Activated naive CD4-positive, alpha-beta T cell treated with Interleukin-2 at 50 U/mL for 16 hours (primary cell): Measurements from ENCODE around the gene GRIK1.

Experiments
- DNase-seq: peaks from one replicate; pipeline ENCODE4 v3.0.0-alpha.2; 2020

Gene GRIK1

DNA sequence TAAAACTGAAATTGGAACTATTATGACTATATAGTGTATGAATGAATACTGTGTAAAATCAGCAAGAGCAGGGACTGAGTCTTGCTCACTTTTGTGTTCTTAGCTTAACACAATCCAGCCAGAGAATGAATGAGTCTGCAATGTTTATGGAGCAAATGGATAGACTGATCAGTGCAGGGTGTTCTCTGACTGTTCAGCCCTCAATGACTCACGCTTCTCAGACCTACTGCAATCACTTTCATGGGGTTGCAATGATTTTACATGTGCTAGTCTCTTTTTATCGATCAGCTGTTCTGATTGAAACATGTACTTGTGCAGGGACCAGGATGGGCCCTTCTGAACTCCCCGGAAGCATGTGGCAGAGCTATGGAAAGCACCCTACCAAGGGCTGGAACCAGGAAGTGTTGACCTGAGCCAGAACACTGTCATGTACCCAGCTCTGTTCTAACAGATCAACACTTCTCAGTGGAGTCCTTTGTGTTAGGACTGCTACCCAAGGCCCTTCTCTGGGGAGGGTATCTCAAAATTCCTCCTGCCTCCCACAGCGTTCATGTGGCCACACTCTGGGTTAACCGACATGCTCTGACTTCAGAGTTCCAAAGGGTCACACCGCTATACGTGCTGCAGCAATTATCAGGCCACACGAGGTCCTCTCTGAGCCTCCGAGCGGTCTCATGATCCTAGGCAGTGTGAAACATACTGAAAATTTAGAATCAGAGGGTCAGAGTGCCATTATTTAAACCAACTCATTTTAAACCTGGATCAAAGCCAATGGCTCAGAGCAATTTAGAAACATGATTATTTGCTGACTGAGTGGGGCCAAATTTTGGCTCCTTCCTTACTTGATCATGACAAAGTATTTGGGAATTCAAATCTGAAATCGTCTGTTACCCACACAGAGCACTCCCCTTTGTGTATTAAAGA, 35.2 kb downstream of the GRIK1 start:
- no peak for DNase-seq

DNA sequence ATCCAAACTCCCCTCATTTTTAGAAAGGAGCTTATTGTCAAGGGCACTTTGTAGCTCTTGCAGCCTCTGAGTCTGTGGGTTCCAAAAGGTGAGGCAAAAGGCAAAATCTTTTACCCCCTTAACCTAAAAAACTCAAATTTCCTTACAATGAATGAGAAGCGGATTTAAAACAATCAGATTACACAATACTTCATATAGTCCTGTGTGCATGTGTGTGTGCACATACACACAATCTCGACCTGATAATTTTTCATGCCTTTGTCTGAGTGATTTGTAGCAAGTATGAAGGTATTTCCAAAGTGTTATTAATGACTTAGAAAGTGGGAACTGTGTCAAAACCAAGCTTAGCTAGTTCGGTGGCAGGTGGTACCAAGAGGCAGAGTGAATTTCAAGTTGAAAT, 42.9 kb downstream of the GRIK1 start:
- no peak for DNase-seq

DNA sequence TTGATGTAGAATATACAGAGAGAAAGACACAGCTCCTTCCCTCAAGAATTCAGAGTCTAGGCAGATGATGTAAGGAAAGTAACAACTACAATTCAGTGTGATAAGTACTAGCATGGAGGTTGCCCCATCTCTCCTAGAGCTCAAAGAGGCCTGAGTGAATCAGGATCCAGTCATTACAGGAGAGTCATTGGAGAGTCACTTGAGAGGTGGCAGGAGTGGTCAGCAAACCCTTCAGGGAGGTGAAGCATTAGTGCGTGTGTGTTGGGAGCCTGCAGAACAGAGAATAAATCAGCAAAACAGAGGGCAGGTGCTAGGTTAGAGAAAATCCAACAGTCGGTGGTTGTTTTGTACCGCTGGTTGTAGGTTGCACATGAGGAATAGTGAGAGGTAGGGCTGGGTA, 46.1 kb downstream of the GRIK1 start:
- DNase-seq = no peak

DNA sequence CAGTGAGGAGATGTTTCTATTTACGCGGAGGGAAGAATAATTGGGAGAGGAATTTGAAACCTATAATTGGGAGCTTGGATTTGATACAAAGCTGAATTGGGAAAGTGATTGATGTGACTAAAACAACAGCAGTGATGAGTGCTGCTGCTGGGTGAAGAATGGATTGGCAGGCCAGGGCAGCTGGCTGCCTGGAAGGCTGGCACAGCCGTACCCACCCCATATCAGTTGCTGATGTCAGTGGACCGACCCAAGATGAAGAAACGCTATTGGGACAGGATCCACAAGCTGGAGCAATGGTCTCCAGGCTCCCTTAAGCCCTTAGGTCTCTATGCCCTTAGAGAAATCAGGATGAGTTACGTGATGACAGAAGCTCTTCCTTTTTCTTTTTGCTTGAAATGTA, 47.4 kb downstream of the GRIK1 start:
- DNase-seq = no peak

DNA sequence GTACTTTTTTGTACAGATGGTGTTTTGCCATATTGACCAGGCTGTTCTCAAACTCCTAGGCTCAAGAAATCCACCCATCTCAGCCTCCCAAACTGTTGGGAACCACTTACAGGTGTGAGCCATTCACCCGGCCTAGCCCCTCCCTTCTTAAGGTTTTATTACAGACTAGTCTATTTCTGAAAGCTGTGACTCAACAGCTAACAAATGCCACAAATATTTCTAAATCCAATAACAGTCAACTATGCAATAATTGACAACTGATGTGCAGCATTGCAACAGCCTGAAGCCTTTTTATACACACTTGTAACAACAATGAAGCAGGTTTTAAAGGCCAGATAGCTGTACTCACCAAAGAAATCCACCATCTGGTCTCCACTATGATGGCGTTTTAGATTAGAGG, 51.4 kb downstream of the GRIK1 start:
- DNase-seq = no peak

DNA sequence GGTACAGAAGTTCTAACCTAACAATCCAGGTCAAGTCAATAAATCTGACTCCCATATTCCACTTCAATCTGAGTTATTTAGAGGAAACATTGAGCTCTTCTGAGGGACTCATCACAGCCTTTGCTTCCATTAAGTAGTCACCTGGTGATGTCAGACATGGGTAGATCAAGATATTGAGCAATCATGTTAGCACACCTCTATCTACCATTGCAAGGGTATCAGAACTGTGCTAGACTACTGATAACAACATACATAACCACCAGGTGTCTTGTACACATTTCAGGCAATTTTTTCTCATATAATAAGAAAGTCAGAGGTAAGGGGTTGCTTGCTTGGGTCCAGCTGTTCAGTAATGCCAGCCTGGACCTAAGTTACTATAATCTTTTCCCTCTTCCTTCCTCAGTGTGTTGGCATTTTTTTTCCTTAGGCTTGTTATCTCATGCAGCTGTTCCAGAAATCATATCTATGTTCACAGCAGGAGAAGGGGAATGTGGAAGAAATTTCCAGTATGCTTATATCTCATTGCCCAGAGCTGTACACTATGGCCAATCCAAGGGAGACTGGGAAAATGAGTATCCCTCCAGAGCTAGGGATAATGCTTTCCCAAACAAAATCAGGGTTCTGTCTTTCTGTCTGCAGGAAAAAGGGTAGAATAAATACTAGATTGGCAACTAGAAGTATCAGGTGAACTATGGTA, 52.3 kb downstream of the GRIK1 start:
- no peak for DNase-seq

DNA sequence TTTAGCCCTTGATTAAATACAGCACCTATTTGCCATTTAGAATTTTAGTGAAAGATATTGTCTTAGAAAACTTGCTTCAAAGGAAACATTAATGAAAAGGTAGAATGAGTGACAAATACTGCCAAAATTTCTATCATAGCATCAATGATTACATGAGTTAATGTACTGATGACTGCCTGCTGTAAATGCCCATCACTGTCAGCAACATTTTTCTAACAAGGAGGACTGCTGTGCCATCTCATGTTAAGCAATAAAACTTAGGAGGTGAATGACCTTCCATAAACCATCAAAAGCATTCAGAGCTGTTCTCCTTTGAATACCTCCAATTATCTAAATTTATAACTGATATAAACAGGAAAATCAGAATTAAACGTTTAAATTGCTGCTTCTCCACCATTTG, 54.3 kb downstream of the GRIK1 start:
- no peak for DNase-seq

DNA sequence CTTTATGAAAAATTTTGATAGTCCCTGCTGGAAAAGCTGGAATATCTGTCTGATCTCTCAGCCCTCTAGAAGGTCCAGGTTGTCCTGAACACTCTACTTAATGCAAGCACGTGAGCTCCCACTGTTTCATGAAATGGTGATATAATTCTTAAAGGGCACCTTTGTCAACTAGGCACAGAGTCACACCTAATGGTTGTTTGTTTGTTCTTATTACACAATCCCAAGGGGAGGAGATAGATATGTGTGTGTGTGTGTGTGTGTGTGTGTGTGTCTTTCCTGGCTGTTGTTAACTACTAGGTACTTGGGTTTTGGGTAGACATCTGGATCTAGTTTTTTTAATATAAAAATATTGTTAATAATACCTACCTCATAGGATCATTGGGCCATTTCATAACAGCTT, 63.9 kb downstream of the GRIK1 start:
- DNase-seq = no peak

DNA sequence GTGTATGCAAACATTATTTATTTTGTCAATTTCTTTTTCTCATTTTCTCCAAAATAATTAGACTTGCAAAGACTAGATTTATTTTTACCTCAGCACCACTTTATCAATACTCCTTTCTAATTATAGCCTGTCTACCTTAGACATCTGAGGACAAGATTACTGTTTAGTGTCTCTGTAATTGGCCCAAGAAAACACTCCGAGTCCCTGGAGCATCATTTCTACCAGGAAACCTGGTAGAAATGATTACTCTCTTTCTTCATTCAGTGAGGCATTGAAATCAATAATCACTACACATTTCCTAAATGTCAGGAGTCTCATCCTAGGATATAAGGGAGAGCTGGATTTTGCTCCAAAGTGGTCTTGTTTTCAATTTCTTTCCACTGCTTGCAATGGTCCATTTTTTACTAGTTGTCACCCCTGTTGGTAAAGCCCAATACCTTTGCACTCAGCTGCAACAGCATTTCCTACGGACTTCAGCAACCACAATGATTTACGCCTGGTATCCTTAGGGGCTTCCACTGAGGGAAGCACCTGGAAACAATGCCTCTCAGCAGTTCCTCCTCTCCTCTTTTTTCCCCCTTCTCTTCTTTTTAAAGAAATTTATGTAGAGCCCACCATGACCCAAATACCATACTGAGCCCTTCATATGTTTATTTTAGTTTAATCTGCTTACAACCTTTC, 64.6 kb downstream of the GRIK1 start:
- DNase-seq = no peak

DNA sequence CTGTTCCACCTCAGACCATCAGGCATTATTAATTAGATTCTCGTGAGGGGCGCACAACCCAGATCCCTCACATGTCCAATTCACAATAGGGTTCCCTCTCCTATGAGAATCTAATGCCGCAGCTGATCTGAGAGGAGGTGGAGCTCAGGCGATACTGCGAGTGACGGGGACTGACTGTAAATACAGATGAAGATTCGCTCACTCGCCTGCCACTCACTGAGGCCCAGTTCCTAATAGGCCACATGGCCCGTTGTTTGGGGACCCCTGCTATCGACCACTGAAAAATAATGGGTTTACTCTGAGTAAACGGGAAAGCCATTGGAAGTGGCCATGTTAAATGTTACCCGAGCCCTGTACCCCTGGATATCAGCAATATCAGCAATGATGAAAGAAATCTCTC, 65.9 kb downstream of the GRIK1 start:
- no peak for DNase-seq

DNA sequence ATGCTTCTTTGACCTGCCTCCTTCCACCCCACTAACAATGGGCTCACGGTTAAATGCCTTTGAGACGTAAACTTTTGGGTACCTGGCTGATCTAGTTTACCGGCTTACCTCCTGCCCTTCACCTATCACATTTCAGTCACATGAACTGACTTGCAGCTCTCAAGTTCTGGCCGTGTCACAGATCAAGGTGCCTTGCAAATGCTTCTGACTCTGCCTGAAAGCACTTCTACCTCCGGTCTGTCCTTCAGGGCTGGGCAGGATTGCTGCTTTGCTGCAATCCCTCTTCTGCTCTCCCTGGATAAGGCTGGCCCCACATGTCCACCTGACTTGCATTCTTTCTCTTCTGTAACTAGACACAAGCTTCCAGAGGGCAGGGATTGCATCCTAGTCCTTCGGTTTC, 69.0 kb downstream of the GRIK1 start:
- no peak for DNase-seq

DNA sequence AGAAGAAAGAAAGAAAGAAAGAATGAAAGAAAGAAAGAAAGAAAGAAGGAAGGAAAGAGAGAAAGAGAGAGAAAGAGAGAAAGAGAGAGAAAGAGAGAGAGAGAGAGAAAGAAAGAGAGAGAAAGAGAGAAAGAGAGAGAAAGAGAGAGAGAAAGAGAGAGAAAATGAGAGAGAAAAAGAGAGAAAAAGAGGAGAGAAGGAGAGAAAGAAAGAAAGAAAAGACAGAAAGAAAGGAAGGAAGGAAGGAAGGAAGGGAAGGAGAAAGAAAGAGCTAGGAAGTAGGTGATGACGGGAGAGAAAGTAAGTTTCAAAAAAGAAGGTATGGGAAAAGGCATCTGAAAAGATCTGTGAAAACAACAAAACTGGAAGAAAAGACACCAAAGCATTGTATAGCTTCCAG, 72.0 kb downstream of the GRIK1 start:
- no peak for DNase-seq

DNA sequence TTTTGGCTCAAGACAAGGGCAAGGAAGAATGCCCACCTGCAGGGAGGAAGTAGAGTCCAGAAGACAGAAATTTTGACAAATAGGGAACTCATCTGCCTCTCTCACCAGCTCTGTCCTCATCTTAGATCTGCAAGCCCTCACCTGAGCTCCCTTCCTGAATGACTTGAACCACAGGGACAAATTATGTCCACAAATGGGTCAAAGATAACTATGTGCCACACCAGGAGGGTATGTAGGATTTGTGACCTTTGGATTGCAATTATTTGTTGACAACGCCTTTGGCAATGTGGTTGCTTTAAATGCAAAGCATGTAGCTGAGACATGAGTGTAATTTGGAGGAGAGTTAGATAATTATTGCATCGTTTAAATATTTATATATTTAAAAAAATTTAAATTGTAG, 79.5 kb downstream of the GRIK1 start:
- no peak for DNase-seq

DNA sequence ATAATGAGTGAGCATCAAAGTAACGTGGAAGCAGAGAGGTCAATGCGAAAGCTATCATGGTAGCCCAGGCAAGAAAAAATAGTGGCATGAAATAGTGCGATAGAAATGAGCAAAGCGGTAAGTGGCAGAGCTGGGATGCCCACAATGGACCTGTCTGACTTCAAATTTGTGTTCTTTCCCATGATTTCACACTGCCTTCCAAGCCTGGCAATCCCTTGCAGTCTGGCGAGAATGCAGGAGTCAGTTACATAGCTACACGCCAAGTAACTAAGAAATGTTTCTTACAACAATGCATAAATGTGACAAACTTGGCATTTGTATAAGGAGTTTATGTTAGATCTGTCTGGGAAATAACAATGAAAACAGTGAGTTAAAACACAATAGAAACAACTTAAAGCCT, 82.6 kb downstream of the GRIK1 start:
- DNase-seq = no peak

DNA sequence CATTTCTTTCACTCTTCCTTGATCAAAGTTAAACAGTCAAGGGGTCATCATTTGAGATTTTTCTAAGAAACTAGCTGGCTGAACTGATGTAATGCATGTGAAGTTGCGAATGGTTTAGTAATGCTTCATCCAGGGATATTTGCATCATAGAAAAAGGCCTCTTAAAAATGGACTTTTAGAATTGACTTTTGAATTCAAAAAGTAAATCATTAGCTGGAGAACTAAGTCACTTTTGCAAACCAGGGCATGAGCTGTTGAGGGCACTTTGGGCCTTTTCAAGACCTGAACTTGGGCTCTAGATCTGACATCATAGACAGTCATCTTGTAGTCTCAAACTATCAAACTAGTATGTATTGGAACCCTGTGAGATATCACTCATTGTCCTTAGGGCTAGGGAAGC, 85.0 kb downstream of the GRIK1 start:
- DNase-seq = no peak

DNA sequence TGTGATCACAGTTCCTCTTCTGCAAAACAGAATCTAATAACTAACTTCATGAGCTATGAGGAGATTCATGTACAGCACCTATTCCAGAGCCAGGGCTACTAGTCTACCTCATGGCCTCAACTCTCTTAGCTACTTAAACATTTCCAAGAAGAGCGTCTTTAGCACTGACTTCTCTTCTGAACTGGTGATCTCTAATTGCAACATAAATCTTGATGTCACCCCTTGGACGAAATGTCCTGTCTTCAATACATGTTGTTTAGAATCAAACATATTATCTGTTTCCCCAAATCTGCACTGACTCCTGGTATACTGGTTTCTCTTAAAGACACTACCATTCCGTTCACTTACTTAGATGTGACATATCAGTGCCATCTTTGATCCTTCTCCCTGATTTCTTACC, 88.2 kb downstream of the GRIK1 start:
- no peak for DNase-seq

DNA sequence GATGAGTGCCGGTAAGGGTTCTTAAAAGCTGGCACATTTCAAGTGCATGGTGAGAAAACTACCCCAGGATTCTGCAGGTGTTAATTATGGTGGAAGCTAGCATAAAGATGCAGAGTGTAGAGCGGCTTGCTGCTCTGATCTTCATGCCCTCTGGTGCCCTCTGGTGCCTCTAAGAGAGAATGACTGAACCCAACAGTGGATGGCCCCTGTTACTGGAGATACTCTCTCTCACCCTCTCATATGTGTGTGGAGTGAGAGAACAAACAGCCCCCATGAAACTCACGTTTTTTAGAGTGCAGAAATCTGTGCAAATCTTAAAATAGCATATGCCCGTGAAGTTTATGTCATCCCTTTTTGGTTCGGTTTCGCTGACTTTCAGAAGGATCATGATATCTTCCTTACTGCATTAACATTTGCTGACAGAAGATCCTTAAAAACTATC, 90.0 kb downstream of the GRIK1 start:
- peak; percentile 17 for DNase-seq

DNA sequence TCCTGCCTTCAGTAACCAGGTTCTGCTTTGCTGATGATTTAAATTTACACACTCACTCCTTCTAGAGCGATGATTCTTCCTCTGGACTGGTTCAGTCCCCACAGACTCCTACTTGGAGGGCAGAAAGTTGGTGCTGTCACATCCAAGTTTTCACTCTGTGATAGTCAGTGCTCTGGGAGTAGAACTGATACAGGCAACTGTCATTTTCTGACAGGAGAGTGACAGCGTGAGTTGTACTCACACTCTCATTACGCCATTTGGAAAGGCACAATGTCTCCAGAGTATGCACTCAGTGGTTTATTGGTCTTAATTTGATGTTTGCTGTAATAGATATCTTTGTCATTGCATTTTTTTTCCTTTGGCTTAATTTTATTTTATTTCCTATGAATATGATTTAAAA, 96.0 kb downstream of the GRIK1 start:
- DNase-seq = no peak

DNA sequence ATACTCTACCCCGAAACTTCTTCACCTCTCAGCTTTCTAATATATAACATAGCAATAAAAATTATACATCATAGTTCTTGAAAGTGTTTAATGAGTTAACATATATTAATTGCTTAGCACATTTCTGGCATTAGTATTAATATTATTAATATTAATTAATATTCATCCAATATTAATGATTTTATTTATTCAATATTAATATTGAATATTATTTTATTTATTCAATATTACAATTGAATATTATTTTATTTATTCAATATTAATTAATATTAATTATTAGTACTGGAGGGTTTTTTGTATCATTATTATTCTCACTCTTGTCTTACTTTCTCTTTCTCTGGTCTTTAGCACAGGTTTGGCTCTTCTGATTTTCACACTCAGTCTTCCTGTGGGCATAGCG, 105.2 kb downstream of the GRIK1 start:
- no peak for DNase-seq

DNA sequence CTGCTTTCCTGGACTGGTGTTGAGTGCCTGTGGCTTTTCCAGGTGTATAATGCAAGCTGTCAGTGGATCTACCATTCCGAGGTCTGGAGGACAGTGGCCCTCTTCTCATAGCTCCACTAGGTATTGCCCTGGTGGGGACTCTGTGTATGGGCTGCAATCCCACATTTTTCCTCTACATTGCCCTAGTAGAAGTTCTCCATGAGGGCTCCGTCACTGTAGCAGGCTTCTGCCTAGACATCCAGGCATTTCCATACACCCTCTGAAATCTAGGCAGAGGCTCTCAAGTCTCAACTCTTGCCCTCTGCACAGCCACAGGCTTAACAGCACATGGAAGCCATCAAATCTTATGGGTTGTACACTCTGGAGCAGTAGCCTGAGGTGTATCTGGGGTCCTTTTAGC, 107.6 kb downstream of the GRIK1 start:
- no peak for DNase-seq

DNA sequence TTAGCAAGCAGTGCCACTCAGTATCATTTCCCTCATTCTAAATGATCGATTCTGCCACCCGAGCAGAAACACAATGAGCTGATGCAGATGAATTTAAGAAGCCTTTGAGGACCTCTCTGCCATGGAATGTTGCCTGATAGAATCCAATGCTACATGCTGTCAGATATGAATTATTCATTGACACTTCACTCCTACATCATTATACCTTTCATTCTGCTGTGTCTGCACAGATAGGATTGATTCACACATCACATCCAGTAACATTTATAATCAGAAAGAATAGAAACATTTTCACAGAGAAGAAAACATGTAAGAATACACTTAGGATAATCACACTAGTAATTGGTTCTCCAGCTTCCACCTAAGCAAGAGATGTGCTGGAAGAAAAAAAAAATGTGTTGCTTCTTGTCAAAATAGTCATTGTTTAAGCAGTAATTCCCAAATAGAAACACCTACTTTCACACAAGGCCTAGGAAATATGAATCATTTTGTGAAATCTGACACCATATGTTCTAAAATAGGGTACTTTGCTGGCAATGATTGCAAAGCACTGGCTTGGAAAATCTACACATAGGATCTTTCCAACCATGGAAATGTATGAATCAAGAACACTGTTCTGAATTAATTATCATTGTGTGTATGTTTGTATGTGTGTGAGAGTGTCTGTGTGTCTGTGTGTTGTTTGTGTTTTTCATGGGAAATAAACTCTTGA, 110.1 kb downstream of the GRIK1 start:
- no peak for DNase-seq

DNA sequence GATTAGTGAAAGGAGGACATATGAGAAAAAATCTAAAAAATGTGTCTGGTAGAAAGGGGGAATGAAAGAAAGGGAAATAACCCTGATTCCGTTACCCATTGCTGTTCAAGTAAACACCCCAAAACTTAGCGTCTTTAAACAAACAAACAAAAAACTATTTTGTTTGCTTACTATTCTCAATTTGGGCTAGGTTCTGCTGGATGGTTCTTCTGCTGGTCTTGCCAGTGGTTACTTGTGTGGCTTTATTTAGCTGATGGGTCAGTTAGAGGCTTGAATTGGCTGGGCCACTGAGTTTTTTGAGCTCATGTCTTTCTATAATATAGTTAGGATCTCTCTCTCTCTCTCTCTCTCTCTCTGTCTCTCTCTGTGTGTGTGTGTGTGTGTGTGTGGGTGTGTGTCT, 112.1 kb downstream of the GRIK1 start:
- no peak for DNase-seq

DNA sequence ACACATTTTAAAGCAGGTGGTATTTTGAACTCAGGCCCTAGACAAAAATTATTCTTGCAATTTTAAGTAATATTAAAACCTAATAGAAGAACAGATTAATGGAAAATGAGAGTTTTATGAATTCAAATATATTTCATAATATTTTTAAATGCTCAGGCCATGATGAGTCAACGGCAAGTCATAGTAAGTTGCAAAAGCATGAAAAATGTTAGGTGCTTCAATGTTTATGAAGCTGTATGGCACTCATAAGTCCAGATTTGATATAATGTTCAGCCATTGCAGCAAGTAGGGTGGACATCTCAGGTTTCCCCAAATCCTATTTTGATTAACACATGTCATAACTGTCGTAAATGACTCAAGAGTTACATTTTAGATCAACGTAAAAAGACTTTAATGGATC, 112.6 kb downstream of the GRIK1 start:
- no peak for DNase-seq
